GM19468 (cell line): Measurements from ENCODE around the gene TAS2R13.

Experiments used
- ATAC-seq: cut with Tn5 transposase; IDR thresholded peaks from one replicate; pipeline ENCODE4 v1.9.1; 2021; ENCODE audit warnings: mild to moderate bottlenecking, moderate library complexity, moderate number of reproducible peaks; ENCODE audit not compliant: unreplicated experiment; ENCODE audit errors: extremely low read depth

The TAS2R13 gene, protein sequence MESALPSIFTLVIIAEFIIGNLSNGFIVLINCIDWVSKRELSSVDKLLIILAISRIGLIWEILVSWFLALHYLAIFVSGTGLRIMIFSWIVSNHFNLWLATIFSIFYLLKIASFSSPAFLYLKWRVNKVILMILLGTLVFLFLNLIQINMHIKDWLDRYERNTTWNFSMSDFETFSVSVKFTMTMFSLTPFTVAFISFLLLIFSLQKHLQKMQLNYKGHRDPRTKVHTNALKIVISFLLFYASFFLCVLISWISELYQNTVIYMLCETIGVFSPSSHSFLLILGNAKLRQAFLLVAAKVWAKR

GRCh38 chr12:10909462-10909861, at the start of gene TAS2R13:
TAS2R13 (minus strand) TSS chr12:10909562; CDS start chr12:10909298, 264 bp downstream.
- ATAC-seq = no peak

GRCh38 chr12:10957741-10958140, 48.4 kb upstream of the TAS2R13 start:
- ATAC-seq = no peak

GRCh38 chr12:10956085-10956484, 46.7 kb upstream of the TAS2R13 start:
- no peak for ATAC-seq

- no peak for ATAC-seq
These were observed 43.3 kb upstream of the TAS2R13 start for GRCh38 chr12:10952645-10953044.

DNA sequence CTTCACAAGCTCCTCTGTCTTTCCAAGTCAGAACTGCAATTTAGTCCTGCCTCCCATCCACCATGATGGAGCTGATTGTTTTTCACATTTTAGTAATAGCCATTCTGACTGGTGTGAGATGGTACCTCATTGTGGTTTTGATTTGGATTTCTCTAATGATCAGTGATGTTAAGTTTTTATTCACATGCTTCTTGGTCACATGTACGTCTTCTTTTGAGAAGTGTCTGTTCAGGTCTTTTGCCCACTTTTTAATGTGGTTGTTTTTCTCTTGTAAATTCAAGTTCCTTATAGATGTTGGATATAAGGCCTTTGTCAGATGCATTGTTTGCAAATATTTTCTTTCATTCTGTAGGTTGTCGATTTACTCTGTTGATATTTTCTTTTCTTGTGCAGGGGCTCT, 33.8 kb upstream of the TAS2R13 start:
- no peak for ATAC-seq

DNA sequence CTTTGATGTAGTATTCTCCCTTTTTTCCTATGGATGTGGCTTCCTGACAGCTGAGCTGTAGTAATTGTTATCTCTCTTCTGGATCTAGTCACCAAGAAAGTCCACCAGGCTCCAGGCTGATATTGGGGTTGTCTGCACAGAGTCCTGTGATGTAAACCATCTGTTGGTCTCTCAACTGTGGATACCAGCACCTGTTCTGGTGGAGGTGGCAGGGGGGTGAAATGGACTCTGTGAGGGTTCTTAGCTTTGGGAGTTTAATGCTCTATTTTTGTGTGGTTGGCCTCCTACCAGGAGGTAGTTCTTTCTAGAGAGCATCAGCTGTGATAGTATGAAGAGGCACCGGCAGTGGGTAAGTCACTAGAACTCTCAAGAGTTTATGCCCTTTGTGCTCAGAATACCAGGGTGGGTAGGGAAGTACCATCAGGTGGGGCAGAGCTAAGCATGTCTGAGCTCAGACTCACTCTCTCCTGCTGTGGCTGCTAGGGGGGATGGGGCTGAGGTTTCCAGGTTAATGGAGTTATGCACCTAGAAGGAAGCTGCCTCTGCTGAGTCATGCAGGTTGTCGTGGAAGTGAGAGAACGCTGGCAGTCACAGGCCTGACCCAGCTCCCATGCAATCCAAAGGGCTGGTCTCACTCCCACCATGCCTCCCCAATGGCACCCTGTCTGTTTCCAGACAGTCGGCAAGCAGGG, 32.7 kb upstream of the TAS2R13 start:
- no peak for ATAC-seq

DNA sequence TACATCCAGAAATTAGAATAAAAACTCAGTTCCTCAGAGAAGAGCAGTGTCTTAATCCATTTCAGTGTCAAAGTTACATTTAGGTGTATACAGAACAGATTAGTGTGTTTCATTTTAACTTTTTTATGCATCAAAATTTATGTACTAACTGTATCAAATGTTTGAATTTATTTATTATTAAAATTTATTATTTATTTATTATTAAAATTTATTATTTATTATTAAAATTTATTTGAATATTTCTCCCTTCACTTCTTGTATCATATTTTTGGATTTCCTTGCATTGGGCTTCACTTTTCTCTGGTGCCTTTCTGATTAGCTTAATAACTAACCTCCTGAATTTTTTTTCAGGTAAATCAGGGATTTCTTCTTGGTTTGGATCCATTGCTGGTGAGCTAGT, 32.0 kb upstream of the TAS2R13 start:
- no peak for ATAC-seq

- ATAC-seq = no peak
These were observed 31.0 kb upstream of the TAS2R13 start for GRCh38 chr12:10940389-10940788.

- ATAC-seq = no peak
These were observed 29.8 kb upstream of the TAS2R13 start, which contains the start of gene TAS2R14 for GRCh38 chr12:10939163-10939562. TAS2R14 (minus strand) TSS chr12:10939263; CDS start chr12:10939207, 56 bp downstream.

GRCh38 chr12:10936506-10936905, 27.1 kb upstream of the TAS2R13 start:
- no peak for ATAC-seq

- no peak for ATAC-seq
These were observed 19.5 kb upstream of the TAS2R13 start, which contains the start of gene PRH2 for GRCh38 chr12:10928746-10929286. PRH2 (plus strand) TSS chr12:10929236; CDS start chr12:10929274, 38 bp downstream.

DNA sequence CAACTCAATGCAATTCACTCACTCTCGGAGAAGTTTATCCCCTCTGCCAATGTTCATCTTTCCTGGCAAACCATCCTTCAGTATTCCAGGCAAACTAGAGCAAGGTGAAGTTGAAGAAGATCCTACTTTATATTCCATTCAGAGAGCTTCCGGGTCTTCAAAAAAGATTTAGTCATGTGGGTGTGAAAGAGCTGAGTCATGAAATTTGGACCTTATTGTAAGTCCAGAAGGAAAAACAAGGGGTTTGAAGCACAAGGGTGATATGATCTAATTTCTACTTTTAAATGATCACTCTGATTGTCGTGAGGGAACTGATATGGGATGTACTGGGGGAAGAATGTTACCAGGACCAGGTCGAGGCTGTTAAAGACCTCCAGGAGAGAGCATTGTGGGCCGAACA, 16.9 kb upstream of the TAS2R13 start:
- no peak for ATAC-seq

DNA sequence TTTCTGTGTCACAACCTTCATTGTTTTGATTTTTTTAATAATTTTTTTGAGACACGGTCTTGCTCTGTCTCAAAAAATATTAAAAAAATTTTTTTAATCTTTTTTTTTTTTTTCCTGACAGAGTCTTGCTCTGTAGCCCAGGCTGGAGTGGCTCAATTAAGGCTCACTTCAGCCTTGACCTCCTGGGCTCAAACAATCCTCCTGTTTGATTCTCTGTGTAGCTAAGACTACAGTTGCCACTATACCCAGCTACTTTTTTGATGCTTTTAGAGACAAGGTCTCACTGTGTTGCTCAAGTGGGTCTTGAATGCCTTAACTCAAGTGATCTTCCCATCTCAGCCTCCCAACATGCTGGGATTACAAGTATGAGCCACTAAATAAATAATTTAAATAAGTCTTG, 10.4 kb upstream of the TAS2R13 start:
- ATAC-seq = no peak

DNA sequence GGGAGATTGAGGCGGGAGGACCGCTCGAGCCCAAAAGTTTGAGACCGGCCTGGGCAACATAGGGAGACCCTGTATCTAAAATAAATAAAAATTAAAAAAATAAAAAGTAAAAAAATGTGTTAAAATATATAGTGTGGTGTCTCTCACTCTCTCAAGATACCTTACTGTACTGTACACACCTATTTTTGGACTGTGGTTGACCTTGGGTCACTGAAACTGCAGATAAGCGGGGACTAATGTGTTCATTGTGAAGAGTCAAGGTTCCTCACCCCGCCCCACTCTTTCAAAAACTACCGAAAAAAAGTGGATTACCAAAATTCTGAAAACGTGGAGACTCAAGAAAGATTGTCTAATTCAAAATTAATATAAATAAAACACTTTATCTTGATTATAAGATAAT, 1.0 kb upstream of the TAS2R13 start:
- no peak for ATAC-seq

GRCh38 chr12:10904686-10905085, 4.7 kb downstream of the TAS2R13 start:
- no peak for ATAC-seq

DNA sequence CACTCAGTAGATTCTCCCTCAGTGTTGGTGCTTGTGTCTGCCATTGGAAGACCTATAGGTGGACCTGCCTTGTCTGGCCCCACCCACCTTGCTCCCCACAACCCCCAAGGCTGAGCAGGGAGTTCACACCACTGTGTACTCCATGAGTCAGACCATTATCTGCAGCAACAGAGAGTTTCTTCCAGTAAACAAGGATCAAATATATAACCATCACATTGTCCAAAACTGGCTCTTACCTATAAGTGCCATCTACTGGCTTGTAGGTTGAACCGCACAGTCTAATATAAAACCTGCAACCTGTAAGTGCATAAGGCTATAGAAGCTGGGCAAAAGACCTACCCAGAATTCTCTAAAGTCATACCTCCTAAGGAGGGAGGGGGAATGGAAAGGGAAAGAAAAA, 7.9 kb downstream of the TAS2R13 start:
- ATAC-seq = no peak

DNA sequence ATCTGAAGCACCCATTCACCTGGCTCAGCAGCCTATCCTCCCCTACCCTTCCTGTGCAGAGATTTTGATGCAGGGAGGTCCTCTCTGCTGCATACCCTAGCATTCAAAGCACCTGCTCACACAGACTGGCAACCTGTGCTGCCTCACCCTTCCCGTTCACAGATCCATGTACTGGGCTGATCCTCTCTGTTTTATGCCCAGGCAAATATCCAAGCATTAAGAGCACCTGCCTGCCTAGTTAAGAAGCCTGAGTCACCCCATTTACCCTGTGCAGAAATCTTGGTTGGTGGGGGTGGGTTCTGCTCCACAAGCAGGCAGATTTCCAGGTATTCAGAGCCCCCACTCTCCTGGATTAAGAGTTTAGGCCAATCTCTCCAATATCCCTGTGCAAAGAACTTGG, 8.4 kb downstream of the TAS2R13 start:
- ATAC-seq = no peak

GRCh38 chr12:10900530-10900929, 8.8 kb downstream of the TAS2R13 start:
- no peak for ATAC-seq

DNA sequence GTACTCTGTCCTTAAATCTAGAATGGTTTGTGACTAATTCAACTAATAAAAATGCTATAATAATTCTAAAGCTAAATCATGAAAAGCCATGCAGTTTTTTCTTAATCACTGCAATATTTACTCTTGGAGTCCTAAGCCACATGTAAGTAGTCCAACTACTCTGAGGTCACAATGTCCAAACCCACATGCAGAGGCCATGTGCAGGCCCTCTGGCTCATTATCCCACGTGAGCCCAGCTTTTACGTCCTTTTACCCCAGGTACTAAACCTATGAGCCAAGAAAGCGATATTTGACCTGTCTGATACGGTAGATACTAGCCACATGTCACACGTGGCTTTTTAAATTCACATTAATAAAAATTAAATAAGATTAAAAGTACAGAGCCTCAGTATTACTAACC, 12.5 kb downstream of the TAS2R13 start:
- ATAC-seq = no peak

- no peak for ATAC-seq
These were observed 17.4 kb downstream of the TAS2R13 start for GRCh38 chr12:10891937-10892336.

GRCh38 chr12:10889226-10889625, 20.1 kb downstream of the TAS2R13 start:
- no peak for ATAC-seq
